ENCODE data around the gene ITGB8. TPM values are rescaled to one million over a fixed set of nuclear protein-coding genes. Genes with fewer than 3 reads are reported as not detected.
"Not testable (repeated sequence)": the region's sequence is repeated elsewhere in the genome, so short reads cannot be mapped to it uniquely, and the experiment has no call there.

The ITGB8 gene
- total RNA-seq, 2 experiments from 2014 or later, result not detected

DNA sequence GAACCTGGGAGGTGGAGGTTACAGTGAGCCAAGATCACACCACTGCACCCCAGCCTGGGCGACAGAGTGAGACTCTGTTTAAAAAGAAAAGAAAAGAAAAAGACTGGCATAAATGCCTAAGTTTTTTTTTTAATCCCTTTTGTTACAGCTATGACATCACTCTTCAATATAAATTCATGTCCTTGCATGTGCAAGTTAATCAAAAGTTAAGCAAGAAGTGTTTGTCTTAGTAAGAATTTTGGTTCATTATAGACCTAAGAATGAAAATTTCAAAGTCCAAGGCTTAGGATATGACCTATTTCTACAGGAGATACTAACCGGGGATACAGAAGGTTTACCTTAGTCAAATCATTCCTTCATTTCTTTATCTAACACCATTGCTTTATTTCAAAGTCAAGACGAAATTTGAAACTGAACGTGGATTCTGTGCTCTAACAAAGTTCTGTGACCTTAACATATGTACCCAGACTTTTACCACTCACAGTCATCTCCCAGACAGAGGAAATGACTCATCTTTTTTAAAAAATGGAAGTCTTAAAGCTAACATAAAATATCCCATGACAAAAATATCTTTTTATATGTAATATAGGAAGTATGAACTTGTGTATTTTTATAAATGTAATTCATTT is 29.3 kb upstream of the ITGB8 start:
- no peaks in the 10 kb centered on the region for H3K9me3 Mint-ChIP-seq
- intact Hi-C loops (cut with micrococcal nuclease), result no loop called here
- H3K27ac Mint-ChIP-seq, result no peak overlapping the region
- H3K4me1 Mint-ChIP-seq (ENCODE audit: low read depth), result peaks cover 4% of the 10 kb centered on the region
- TF ChIP-seq, protein P1, sequence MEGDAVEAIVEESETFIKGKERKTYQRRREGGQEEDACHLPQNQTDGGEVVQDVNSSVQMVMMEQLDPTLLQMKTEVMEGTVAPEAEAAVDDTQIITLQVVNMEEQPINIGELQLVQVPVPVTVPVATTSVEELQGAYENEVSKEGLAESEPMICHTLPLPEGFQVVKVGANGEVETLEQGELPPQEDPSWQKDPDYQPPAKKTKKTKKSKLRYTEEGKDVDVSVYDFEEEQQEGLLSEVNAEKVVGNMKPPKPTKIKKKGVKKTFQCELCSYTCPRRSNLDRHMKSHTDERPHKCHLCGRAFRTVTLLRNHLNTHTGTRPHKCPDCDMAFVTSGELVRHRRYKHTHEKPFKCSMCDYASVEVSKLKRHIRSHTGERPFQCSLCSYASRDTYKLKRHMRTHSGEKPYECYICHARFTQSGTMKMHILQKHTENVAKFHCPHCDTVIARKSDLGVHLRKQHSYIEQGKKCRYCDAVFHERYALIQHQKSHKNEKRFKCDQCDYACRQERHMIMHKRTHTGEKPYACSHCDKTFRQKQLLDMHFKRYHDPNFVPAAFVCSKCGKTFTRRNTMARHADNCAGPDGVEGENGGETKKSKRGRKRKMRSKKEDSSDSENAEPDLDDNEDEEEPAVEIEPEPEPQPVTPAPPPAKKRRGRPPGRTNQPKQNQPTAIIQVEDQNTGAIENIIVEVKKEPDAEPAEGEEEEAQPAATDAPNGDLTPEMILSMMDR (IDR thresholded peaks at IDR 0.05), result no peak
- DNase-seq, result no peak
- ChIA-PET POLR2A (no interaction called here), CTCF (no interaction called here)
- H3K4me3 Mint-ChIP-seq, result no peak overlapping the region
- H3K27me3 Mint-ChIP-seq, result no peaks in the 10 kb centered on the region
- peak; percentile 39 for ATAC-seq
- no peaks in the 10 kb centered on the region for H3K36me3 Mint-ChIP-seq (ENCODE audit: low read depth)

DNA sequence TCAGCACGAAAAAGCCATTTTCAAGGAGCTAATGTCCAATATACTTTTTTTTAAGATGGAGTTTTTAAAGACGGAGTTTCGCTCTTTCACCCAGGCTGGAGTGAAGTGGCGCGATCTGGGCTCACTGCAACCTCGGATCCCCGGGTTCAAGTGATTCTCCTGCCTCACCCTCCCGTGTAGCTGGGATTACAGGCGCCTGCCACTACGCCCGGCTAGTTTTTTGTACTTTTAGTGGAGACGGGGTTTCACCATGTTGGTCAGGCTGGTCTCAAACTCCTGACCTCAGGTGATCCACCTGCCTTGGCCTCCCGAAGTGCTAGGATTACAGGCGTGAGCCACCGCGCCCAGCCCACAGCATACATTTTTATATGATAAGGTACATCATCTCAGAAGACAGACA is 28.4 kb upstream of the ITGB8 start:
- H3K27me3 Mint-ChIP-seq; ATAC-seq; H3K27ac Mint-ChIP-seq; H3K9me3 Mint-ChIP-seq; CTCF ChIA-PET; H3K4me3 Mint-ChIP-seq; DNase-seq; H3K36me3 Mint-ChIP-seq (ENCODE audit: low read depth); POLR2A ChIA-PET; intact Hi-C loops (cut with micrococcal nuclease); H3K4me1 Mint-ChIP-seq (ENCODE audit: low read depth): not testable (repeated sequence)

DNA sequence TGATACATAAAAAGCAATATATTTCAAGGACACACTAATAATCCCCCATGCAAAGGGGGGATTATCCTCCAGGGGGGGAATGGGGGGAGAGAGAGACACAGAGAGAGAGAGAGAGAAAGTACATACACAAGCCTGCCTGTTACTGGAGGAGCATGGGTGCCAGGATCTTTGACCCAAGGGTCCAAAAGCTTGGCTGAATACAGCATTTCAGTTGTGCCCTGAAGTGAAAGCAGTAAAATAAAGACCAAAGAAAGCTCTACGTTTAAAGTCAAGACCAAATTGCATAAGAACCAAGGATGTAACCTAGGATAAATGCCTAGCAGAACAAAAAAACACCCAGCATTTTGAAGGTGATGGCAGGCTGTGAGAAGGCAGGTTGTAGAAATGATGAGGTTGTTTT is 27.8 kb upstream of the ITGB8 start:
- DNase-seq (no peak), ATAC-seq (no peak)
- Mint-ChIP-seq H3K9me3 (no peaks in the 10 kb centered on the region), H3K36me3 (ENCODE audit: low read depth) (no peaks in the 10 kb centered on the region), H3K27ac (no peak overlapping the region), H3K27me3 (no peaks in the 10 kb centered on the region), H3K4me1 (ENCODE audit: low read depth) (peaks cover 4% of the 10 kb centered on the region), H3K4me3 (no peak overlapping the region)
- intact Hi-C loops (cut with micrococcal nuclease), result no loop called here
- TF ChIP-seq, protein P1 (IDR thresholded peaks at IDR 0.05), result no peak
- ChIA-PET CTCF (no interaction called here), POLR2A (no interaction called here)

DNA sequence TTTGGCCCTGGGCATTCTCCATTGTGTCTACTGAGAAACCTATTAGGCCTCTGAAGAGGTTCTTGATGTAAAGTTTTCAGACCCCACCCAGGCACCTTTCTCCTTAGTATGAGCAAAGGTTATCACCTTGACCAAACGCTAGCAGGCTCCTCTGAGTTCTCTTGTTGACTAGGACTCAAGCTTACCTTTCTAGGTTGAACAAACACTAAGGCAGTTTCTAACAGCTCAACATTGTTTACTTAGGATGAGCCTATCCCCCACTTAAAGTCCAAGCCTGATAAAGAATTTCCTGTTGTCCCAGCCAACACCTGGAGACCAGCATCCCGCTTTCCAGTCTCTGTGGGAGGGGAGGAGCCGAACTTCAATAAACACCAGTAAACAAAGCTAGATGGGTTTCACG is 26.3 kb upstream of the ITGB8 start:
- ChIA-PET CTCF (no interaction called here), POLR2A (no interaction called here)
- H3K4me1 Mint-ChIP-seq (ENCODE audit: low read depth), result peaks cover 4% of the 10 kb centered on the region
- H3K36me3 Mint-ChIP-seq (ENCODE audit: low read depth), result no peaks in the 10 kb centered on the region
- H3K9me3 Mint-ChIP-seq, result no peaks in the 10 kb centered on the region
- ATAC-seq, result no peak
- intact Hi-C loops (cut with micrococcal nuclease), result no loop called here
- no peak for DNase-seq
- no peak overlapping the region for H3K4me3 Mint-ChIP-seq
- TF ChIP-seq, protein P1 (IDR thresholded peaks at IDR 0.05), result no peak
- H3K27ac Mint-ChIP-seq, result no peak overlapping the region
- no peaks in the 10 kb centered on the region for H3K27me3 Mint-ChIP-seq

DNA sequence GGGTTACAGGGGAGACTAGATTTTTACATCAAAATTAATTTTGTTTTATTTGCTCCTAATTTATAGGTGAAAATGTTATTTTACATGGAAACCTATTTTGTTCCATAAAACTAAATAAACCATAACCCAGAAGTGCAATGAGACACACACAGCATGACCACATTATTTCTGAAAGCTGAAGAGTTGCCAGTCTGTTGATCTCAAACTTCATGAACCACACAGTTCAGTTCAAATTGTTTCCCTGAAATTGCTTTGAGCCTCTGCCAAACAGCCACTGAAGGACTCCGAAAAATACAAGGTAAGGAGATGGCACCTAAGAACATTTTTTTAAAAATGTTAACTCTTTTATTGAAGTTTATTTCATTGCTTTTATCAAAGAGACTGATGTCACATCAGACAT is 25.0 kb upstream of the ITGB8 start:
- TF ChIP-seq, protein P1 (IDR thresholded peaks at IDR 0.05), result no peak
- no peak for ATAC-seq
- ChIA-PET CTCF (no interaction called here), POLR2A (no interaction called here)
- DNase-seq, result no peak
- Mint-ChIP-seq H3K27me3 (no peaks in the 10 kb centered on the region), H3K27ac (no peak overlapping the region), H3K36me3 (ENCODE audit: low read depth) (no peaks in the 10 kb centered on the region), H3K4me1 (ENCODE audit: low read depth) (peaks cover 4% of the 10 kb centered on the region), H3K9me3 (no peaks in the 10 kb centered on the region), H3K4me3 (no peak overlapping the region)
- intact Hi-C loops (cut with micrococcal nuclease), result no loop called here
